Loucy (cell line): ENCODE results near the gene NUP155.
"Not testable (repeated sequence)": the region's sequence is repeated elsewhere in the genome, so short reads cannot be mapped to it uniquely, and the experiment has no call there.

Experiments used
- H2AFZ ChIP-seq: fragments of 200-600 bp; sonication (generic); 2 replicates; pipeline ENCODE4 v1.6.0; 2016; ENCODE audit warnings: antibody characterized with exemption, mild to moderate bottlenecking, low read length, moderate library complexity
- H3F3A ChIP-seq: fragments of 200-600 bp; 2 replicates; pipeline ENCODE4 v1.6.0; 2016; ENCODE audit warnings: antibody characterized with exemption, low read depth, mild to moderate bottlenecking
- H3K27me3 ChIP-seq: fragments of 200-600 bp; sonication (generic); 2 replicates; pipeline ENCODE4 v1.6.1; 2014; ENCODE audit warnings: low read length, mild to moderate bottlenecking; ENCODE audit not compliant: insufficient read depth, poor library complexity, severe bottlenecking
- H3K36me3 ChIP-seq: fragments of 200-600 bp; sonication (generic); 2 replicates; pipeline ENCODE4 v1.6.1; 2016; ENCODE audit warnings: low read length; ENCODE audit not compliant: insufficient read depth
- H3K4me1 ChIP-seq: fragments of 200-600 bp; sonication (generic); 2 replicates; pipeline ENCODE4 v1.5.1; 2014; ENCODE audit warnings: low read length, mild to moderate bottlenecking; ENCODE audit not compliant: insufficient read depth, poor library complexity, severe bottlenecking
- H3K4me2 ChIP-seq: fragments of 200-600 bp; sonication (generic); 2 replicates; pipeline ENCODE4 v1.6.0; 2014; ENCODE audit warnings: antibody characterized with exemption, low read length, low read depth, mild to moderate bottlenecking; ENCODE audit not compliant: poor library complexity, severe bottlenecking
- H3K4me3 ChIP-seq: fragments of 200-600 bp; sonication (generic); 2 replicates; pipeline ENCODE4 v1.5.1; 2014; ENCODE audit warnings: low read length, mild to moderate bottlenecking, mixed read lengths; ENCODE audit not compliant: poor library complexity, severe bottlenecking
- H3K79me2 ChIP-seq: fragments of 200-600 bp; sonication (generic); 2 replicates; pipeline ENCODE4 v1.6.1; 2014; ENCODE audit warnings: low read length; ENCODE audit not compliant: insufficient read depth
- H3K9ac ChIP-seq: fragments of 200-600 bp; sonication (generic); 2 replicates; pipeline ENCODE4 v1.6.0; 2014; ENCODE audit warnings: mild to moderate bottlenecking, low read depth, low read length, moderate library complexity; ENCODE audit not compliant: poor library complexity, severe bottlenecking
- H3K9me2 ChIP-seq: fragments of 200-600 bp; sonication (generic); replicated peaks from 2 replicates; pipeline ENCODE4 v1.6.1; 2016; ENCODE audit warnings: low read depth, low read length, mixed read lengths
- H3K9me3 ChIP-seq: fragments of 200-600 bp; sonication (generic); 2 replicates; pipeline ENCODE4 v1.6.1; 2014; ENCODE audit warnings: mild to moderate bottlenecking, antibody characterized with exemption, low read length, low read depth; ENCODE audit not compliant: insufficient read depth
- H4K20me1 ChIP-seq: fragments of 200-600 bp; sonication (generic); 2 replicates; pipeline ENCODE4 v1.6.0; 2014; ENCODE audit warnings: antibody characterized with exemption, low read length, mild to moderate bottlenecking; ENCODE audit not compliant: insufficient read depth, poor library complexity, severe bottlenecking
- EZH2phosphoT487 ChIP-seq: fragments of 200-600 bp; IDR thresholded peaks from 2 replicates; pipeline ENCODE4 v1.6.1; 2018; ENCODE audit warnings: antibody characterized with exemption, mild to moderate bottlenecking, moderate library complexity, borderline replicate concordance
- TF ChIP-seq, protein P1 (sequence below): fragments of 200-600 bp; sonication (generic); conservative IDR thresholded peaks from 2 replicates; pipeline ENCODE4 v1.5.1; 2014; ENCODE audit warnings: mild to moderate bottlenecking, antibody characterized with exemption, low read length

NUP155 gene

DNA sequence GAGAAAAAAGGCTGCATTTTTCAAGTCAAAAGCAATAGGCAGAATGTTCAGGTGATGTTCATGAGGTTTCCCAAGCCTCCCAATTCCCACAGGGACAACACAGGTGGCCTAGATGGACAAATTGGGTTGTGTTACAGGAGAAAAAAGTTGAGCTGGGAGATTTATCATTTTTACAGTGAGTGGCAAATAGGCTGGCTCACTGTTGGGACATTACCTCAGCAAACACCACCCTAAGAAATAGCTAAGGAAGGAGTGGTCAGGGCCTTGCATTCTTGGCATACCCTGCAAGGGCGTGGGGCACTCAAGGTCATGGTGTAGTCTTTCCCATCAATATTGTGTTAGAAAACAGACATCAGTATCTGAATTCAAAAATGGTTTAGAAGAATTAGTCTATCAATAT, 98.4 kb downstream of the NUP155 start:
- Histone ChIP-seq H4K20me1 (no peaks in the 10 kb centered on the region), H2AFZ (no peak overlapping the region), H3K27me3 (no peaks in the 10 kb centered on the region), H3K79me2 (no peaks in the 10 kb centered on the region), H3K9ac (no peak overlapping the region), H3K9me3 (no peaks in the 10 kb centered on the region; the same call in 1 of the 2 replicates), H3F3A (no peaks in the 10 kb centered on the region), H3K4me1 (no peaks in the 10 kb centered on the region), H3K36me3 (no peaks in the 10 kb centered on the region), H3K4me3 (no peak overlapping the region), H3K9me2 (no peaks in the 10 kb centered on the region), H3K4me2 (no peak overlapping the region)
- no peak for TF ChIP-seq EZH2phosphoT487
- TF ChIP-seq, protein P1, sequence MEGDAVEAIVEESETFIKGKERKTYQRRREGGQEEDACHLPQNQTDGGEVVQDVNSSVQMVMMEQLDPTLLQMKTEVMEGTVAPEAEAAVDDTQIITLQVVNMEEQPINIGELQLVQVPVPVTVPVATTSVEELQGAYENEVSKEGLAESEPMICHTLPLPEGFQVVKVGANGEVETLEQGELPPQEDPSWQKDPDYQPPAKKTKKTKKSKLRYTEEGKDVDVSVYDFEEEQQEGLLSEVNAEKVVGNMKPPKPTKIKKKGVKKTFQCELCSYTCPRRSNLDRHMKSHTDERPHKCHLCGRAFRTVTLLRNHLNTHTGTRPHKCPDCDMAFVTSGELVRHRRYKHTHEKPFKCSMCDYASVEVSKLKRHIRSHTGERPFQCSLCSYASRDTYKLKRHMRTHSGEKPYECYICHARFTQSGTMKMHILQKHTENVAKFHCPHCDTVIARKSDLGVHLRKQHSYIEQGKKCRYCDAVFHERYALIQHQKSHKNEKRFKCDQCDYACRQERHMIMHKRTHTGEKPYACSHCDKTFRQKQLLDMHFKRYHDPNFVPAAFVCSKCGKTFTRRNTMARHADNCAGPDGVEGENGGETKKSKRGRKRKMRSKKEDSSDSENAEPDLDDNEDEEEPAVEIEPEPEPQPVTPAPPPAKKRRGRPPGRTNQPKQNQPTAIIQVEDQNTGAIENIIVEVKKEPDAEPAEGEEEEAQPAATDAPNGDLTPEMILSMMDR, result no peak

DNA sequence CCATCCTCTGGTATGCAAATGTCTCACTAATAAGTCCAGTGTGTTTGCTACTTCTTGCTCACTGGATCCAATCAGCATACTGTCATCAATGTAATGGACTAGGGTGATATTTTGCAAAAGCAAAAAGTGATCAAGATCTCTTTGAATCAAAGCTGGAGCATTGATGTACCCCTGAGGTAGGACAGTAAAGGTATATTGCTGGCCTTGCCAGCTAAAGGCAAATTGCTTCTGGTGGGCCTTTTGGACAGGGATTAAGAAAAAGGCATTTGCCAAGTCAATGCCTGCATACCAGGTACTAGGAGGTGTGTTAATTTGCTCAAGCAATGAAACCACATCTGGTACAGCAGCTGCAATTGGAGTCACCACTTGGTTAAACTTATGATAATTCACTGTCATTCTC, 102.8 kb downstream of the NUP155 start:
- H3K27me3 ChIP-seq, H2AFZ ChIP-seq, H4K20me1 ChIP-seq, H3K36me3 ChIP-seq, H3K9me3 ChIP-seq, H3K4me2 ChIP-seq, H3K4me1 ChIP-seq, H3F3A ChIP-seq, H3K9ac ChIP-seq, H3K4me3 ChIP-seq, H3K79me2 ChIP-seq, H3K9me2 ChIP-seq: not testable (repeated sequence)

DNA sequence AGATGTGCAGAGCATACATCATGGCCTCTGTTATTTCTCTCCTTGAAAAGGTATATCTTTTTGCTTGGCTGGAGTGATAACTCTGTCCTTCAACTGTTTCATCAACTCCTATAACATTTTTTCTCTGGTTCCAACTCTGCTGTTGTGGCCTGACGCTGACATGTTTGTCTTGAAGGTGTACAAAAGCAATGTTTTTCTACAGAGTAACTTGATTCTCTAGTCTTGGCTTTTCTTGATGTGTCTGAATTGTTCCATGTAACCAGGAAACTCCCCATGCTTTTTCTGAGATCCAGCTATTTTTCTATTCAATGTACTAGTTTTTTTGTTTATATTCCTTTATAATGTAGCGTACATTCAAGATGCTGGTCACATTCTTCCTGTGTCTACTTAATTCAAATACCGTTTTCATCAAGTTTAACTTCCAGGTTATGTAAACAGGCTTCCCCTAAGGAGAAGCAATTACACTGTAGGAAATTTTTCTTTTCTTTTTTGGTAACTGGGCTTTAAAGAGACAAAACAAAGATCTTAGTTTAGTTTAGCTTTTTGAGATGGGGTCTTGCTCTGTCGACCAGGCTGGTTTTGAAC, 115.0 kb downstream of the NUP155 start:
- H3K36me3 ChIP-seq, result no peaks in the 10 kb centered on the region
- no peaks in the 10 kb centered on the region for H3K4me1 ChIP-seq
- H3K9me2 ChIP-seq, result no peaks in the 10 kb centered on the region
- no peaks in the 10 kb centered on the region for H3K79me2 ChIP-seq
- no peak overlapping the region for H3K4me2 ChIP-seq
- no peaks in the 10 kb centered on the region for H3K27me3 ChIP-seq
- H3K9ac ChIP-seq, result no peak overlapping the region
- no peaks in the 10 kb centered on the region for H4K20me1 ChIP-seq
- no peak overlapping the region for H3K4me3 ChIP-seq
- no peaks in the 10 kb centered on the region for H3F3A ChIP-seq
- H2AFZ ChIP-seq, result no peak overlapping the region
- TF ChIP-seq, protein P1, result no peak
- no peak for TF ChIP-seq EZH2phosphoT487
- H3K9me3 ChIP-seq, result no peaks in the 10 kb centered on the region

DNA sequence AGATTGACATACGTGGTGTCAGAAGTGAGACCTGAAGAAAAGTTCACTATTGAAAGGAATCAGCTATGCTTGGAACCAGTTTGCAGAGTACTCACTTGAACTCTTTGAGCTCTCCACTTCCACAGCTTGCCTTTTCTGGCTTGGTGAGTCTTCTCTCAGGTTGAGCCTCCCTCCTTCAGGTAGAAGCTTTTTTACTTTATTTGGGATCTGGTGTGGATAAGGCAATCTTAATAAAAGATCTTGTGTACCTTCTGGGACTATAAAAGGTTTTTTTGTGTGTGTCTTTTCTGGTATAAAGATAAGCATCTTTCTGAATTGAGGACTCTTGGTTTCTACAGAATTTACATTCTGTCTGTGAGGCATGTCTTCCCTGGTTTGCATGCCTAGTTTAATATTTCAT, 116.3 kb downstream of the NUP155 start:
- H4K20me1 ChIP-seq, result no peaks in the 10 kb centered on the region
- peaks cover 9% of the 10 kb centered on the region for H3K4me1 ChIP-seq
- no peak overlapping the region for H3K4me2 ChIP-seq
- no peaks in the 10 kb centered on the region for H3K36me3 ChIP-seq
- no peaks in the 10 kb centered on the region for H3K79me2 ChIP-seq
- no peak overlapping the region for H3K4me3 ChIP-seq
- no peak overlapping the region for H3K9ac ChIP-seq
- TF ChIP-seq, protein P1, result no peak
- H3K9me3 ChIP-seq, result no peaks in the 10 kb centered on the region
- H3F3A ChIP-seq, result no peaks in the 10 kb centered on the region
- no peaks in the 10 kb centered on the region for H3K9me2 ChIP-seq
- H3K27me3 ChIP-seq, result no peaks in the 10 kb centered on the region
- H2AFZ ChIP-seq, result no peak overlapping the region
